SIG-M5 treated with dmso at 0.1 percent for 504 hours (cell line): ENCODE results near the gene RBM20.

Source experiments
- DNase-seq: peaks from one replicate; lab custom pipeline; 2025; ENCODE audit not compliant: unreplicated experiment; lab: John Stamatoyannopoulos, UW

Gene RBM20

DNA sequence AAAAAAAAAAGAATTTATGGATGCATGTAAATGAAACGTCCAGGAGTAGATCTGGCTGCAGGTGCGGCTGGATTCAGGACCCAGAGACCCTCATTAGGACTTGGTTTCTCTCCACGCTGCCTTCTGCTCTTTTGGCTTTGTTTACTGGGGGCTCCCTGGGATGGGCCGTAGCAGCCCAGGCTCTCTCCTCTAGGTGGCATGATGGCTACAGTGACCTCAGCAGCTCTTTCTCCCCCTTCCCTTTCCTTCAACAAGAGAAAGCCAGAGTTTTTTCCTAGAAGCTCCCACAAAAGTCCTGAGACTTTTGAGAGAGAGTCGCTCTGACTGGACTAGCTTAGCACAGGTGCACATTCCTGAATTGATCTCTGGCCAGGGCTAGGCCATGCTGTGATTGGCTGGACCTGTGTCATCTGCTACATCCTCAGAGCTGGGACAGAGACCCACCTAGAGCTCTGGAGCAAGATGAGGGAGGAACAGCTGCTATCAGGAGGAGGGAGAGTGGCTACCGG lies 159.7 kb downstream of the RBM20 start:
- peak; percentile 49 for DNase-seq

DNA sequence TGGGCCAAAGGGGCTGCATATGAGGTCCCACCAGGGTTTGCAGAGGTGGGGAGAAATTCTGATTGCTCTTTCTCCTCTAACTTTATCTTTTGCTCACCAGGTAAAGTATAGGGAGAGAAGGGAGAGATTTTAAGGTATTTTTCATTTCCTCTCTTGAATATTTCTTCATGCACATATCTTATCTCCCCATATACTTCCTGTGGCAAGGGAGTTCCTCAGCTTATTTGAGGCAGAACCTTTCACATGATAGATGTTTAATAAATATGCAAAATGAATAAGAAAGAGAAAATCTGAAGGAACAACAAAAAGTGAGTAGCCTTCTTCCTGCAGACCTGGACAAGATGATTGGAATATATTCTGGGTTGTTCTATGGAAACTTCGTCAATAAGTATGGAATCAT lies 160.2 kb downstream of the RBM20 start:
- DNase-seq, result no peak

DNA sequence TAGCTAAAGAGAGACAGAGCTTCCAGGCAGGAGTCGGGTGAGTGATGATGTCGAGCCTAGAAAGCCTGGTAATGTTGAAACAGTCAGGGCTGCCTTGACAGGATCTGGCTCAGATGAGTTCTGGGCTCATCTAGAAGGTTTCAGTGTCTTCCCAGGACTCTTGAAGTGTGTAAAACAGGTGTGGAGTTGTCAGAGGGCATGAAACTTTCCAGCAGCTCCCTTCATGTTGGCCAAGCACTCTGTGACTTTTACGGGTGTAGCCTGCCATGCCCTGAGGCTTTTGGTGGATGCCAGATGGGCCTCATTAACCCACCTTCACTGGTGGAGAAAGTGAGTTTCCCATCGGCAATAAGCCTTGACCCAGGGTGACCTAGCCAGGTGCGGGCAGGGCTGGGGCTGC lies 161.2 kb downstream of the RBM20 start:
- DNase-seq, result no peak

DNA sequence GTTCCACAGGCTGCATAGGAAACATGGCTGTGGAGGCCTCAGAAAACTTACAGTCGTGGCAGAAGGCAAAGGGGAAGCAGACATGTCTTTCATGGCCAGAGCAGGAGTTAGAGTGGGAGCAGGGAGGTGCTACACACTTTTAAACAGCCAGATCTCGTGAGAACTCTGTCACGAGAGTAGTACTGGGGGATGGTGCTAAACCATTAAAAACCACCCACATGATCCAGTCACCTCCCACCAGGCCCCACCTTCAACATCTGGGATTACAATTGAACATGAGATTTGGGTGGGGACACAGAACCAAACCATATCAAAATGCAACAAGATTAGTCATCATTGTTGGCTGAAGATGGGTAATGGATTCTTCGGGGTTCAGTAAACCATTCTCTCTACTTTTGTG lies 162.2 kb downstream of the RBM20 start:
- DNase-seq, result no peak

DNA sequence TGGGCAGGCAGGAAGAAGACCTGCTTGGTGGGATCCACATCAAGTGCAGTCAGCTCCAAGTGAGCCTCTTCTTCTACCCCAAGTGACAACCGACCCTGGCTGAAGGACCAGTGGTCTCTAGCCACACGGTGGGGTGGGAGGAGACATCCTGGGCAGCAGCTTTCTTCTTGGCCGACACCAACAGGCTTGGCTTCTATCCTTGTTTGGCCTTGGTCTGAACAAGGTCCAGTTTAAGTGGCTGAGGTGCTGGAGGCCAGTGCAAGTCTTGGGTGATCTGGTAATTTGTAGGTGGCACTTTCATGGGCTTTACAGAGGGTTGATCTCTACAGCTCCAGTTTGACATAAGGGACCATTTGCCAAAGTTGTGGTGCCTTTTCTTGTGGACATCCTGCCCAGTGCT lies 164.0 kb downstream of the RBM20 start:
- DNase-seq, result no peak

DNA sequence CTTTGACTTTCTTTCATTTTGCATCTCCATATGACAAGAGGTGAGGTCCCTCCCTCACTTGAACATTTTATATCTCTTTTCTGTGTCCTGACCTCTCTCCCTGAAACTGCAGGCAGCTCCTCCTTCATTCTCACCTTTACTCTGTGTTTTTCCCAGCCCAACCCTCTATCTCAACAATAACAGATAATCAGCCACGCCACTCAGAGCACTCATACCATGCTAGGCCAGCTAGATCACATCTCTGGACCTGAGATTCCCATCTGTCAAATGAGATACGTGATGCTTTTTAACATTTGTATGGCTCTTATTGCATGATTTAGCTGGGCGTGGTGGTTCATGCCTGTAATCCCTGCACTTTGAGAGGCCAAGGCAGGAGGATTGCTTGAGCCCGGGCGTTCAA lies 164.5 kb downstream of the RBM20 start:
- DNase-seq, result no peak

DNA sequence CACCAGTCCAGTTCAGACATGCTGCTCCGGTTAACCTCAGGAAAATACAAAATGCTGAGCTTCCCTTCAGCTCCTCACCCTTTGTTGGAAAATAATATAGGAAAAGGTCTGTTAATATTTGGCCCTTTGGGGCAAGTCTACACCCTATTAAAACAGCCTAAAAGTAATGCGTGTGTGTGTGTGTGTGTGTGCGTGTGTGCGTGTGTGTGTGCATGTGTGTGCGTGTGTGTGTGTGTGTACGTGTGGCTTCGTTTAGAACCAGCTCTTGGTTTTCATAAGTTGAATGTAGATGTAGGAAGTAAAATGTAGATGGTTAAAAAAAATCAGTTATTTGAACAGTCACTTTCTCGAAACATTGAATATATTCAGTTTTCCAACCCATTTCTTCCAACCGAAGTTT lies 166.5 kb downstream of the RBM20 start:
- no peak for DNase-seq

DNA sequence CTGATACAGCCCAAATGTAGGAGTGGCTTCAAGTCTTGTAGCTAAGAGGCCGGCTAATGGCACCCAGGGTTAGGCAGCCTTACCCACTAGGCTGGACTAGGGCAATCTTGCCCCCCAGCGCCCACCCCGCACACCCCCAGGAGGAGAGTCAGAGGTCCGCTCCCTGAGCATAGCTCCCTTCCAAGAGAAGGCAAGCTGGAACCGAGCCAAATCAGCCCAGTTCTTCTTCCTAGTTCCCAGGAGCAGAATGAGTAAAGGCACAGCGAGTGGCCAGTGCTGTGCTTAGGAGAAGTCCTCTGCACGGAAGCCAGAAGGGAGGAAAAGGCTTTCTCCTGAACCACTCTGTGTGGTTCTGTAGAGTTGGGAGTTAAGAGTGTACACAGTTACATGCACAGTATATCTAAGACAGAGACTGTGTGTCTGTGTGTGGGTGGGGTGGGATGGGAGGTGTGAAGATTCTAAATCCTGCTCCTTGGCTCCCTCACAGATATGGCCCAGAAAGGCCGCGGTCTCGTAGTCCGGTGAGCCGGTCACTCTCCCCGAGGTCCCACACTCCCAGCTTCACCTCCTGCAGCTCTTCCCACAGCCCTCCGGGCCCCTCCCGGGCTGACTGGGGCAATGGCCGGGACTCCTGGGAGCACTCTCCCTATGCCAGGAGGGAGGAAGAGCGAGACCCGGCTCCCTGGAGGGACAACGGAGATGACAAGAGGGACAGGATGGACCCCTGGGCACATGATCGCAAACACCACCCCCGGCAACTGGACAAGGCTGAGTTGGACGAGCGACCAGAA lies 167.8 kb downstream of the RBM20 start:
- no peak for DNase-seq

DNA sequence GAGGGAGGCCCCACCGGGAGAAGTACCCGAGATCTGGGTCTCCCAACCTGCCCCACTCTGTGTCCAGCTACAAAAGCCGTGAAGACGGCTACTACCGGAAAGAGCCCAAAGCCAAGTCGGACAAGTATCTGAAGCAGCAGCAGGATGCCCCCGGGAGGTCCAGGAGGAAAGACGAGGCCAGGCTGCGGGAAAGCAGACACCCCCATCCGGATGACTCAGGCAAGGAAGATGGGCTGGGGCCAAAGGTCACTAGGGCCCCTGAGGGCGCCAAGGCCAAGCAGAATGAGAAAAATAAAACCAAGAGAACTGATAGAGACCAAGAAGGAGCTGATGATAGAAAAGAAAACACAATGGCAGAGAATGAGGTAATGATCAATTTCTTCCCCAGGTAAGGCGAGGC lies 168.4 kb downstream of the RBM20 start:
- DNase-seq, result no peak

DNA sequence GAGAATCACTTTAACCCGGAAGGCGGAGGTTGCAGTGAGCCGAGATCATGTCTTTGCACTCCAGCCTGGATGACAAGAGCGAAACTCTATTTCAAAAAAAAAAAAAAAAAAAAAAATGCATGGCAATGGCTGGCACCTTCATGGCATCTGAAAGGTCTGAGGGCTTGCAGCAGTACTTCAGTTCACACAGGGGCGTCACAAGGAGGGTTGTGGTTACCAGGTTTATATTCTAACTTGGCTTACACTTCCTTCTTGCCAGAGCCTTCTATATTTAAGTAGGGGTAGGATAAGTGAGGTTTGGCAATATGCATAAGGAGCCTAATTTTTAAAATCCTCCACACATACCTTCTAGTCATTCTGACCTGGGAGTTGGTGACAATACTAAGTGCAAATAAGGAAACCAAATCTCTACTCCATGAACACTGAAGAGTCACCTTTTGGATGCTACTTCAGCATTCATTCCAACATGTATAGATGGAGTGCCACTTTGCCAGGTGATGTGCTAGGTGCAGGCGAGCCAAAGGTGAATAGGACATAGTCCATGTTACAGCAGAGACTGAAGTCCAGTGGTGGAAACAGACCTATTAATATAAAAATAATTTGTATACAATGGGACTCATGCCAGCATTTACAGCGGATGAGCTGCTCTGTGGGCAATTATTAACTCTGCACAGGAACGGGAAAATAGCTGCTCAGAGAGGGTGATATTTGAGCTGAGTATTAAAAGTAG lies 169.8 kb downstream of the RBM20 start:
- no peak for DNase-seq

DNA sequence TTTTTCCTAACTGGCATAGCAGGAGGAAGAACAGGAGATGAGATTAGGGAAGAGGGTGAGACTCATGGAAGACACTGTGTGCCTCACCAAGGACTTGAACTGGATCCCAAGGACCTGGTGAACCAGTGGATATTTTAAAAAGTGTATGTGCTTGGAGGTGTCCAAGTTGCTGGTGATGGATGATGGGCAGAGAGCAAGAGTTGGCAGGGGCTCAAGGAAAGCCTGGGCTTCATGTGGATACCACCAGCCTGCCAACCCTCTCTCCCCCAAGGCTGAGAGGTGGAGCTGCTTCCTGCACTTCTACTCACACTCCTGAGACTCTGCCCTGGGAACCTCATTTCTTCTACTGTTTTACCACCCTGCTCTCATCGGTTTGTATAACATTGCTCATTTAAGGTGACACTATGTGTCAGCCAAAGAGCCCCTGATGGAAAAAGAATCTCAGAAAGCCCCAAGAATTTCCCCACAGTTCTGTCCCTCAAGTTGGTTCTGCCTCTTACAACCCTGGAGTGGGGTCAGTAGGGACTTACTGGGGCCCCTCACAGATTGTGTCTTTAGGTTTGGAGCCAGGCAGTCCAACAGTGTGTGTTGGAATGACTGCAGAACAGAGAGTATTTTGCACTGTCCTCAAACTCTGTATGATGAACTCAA lies 171.3 kb downstream of the RBM20 start:
- DNase-seq, result no peak

DNA sequence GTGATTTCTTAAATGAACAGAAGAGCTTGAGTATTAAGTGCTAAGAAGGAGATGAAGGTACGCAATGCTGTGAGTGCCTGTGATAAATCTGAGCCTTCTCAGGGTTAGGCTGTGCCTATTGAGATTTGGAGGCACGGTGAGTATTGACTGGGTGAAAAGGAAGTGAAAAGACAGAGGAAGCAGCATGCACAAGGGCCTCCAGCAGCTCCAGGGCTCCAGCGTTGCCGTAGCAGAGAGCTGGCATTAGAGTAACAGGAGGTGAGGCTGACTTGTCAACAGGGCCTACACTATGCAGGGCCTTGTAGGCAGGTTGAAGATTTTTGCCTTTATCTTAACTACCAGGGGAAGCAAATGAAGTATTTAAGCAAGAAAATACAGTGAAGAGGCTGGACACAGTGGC lies 173.5 kb downstream of the RBM20 start:
- DNase-seq, result no peak

DNA sequence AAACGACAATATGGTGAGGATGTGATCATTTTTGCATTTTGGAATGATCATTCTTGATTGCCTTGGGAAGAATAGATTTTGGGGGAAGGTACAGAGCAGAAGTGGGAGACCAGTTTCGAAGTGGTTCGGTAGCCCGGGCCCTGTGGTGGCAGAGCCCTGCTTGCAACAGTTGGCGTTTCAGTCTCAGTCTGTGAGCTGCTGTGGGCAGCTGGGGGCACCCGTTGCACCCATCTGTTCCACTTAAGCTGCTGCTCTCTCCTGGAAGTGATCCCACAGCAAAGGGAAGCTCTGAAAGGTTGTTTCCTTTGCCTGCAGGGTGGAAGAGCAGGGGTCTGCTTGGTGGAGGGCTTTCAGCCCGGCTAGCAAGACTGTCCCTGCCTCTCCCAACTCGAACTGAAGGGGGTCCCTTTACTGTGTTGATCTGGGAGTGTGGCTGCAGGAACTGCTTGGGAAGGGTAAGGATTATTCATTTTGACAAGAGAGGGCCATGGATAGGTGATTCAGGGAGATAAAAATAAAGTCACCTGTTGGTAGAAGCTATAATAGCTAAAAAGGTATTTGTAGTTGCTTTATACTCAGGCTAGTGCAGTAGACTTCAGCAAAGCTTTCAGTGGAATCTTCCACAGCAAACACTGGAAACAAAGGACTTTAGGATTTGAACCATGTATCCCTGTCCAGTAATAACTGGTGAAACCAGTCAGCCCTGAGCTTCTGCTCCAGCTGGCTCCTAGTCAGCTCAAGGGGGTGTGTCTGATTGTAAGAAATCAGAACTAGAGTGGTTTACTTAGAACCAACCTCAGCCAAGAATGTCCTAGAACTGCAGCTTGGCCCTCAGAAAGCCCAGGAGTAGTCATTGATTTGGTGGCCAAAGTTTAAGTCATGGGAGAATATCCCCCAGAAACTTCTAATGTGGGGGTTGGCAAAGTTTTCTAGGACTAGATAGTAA lies 174.4 kb downstream of the RBM20 start:
- DNase-seq, result peak; percentile 9

DNA sequence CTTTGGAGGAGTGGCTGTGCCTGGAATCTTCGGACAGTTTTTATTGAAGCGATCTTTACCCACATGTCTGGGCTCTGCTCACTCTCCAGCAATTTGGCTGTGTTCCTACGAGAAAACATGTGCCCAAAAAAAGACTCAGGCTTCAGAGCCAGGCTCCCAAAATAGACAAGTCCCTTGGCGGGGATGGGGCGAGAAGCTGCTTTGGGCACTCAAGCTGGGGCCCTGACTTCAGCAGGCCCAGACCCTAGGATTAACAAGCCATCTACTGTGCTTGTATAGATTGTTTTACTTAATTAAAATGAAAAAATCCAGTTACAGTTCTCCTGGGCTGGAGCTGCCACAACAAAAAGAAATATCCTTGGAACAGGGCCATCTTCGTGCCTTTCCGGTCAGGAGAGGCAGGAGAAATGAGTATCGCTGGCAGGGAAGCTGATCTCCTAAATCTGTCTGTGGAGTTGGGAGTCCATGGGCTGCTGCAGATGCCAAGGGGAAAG lies 176.2 kb downstream of the RBM20 start:
- DNase-seq, result no peak

DNA sequence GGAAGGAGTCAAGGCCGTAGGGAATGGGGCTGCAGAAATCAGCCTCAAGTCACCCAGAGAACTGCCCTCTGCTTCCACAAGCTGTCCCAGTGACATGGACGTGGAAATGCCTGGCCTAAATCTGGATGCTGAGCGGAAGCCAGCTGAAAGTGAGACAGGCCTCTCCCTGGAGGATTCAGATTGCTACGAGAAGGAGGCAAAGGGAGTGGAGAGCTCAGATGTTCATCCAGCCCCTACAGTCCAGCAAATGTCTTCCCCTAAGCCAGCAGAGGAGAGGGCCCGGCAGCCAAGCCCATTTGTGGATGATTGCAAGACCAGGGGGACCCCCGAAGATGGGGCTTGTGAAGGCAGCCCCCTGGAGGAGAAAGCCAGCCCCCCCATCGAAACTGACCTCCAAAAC lies 177.4 kb downstream of the RBM20 start:
- no peak for DNase-seq

DNA sequence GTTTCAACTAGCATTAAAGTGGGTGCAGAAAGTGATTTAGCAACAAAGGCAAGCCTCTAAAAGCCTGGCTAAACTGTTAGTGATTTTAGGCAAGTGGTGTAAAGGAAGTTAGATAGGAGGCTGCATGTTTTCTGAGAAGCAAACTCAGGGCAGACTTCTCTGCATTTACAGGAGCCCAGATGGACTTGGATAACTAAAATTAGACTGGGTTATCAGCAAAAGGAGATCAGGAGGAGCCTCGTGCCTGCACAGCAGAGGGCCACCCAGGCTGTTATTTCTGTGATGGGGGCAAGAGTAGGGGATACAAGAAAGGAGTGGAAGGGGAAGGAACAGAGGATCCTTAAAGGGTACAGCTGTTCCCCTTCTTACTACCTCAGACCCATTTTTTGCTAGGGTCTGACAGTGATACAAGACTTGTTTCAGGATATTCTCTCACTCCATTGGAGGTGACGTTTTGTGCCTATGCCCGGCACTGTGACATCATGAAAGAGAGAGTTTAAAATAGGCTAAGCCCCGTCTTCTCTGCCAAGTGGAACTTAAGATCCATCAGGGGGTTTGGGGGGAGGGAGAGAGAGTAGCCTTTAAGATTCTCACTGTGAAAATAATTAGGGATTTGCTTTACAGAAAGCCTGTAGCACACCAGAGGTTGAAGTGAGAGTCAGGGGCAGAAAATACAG lies 178.0 kb downstream of the RBM20 start:
- no peak for DNase-seq

DNA sequence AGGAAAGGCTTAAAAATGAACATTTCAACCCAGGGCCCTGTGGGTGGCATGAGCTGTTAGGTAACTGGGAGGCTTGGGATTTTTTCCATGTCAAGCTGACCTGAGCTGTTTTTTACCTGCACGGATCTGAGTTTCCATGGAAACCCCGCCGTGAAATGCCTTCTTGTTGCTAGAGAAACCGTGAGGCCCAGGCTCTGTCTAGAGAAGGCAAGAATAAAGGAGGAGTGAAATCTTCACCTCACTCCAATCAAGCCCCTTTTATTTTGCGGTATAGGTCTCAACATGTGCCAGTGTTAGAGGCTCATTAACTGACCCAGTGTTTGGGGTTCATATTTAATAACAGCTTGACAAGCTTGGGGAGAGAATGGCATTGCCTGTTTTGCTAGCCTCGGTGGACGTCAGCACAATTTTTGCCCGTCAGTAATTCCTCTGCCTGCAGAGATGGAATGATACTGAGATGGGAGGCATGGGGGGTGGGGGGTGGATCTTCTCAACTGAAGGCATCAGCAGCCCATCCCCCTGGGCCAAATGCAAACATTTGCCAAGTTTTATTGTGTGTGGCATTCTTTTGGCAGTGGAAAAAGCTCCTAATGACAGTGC lies 178.7 kb downstream of the RBM20 start:
- DNase-seq, result no peak

DNA sequence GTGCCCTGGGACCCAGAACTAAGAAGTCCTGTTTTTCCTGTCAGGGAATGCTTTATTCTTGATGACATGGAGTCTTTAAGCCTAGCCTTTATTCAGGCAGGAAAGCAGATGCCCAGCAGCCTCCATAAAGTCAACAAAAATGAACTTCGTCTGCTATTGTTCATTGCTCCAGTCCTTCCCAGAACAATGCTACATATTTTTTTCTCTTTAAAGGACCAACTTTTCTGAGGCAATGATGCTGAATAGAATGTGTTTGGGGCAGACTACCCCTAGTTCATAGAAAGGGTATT lies 180.0 kb downstream of the RBM20 start:
- no peak for DNase-seq

DNA sequence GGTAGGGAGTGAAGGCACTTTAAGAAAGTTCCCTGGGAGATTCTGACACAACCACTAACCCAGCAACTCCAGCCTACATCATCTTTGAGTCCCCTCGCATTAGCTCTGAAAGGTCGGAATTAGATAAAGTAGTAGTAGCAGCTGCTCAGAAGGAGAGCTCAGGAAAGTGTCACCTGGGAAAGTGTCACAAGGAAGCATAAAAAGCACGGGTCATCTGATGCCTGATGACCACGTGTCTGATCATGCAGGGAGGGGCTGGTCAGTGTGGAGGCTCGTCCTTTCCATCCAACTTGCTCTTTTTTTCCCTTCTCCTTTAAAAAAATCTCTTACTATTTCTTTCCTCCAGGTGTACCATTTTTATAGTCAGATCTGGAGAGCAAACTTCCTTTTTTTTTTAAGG lies 180.5 kb downstream of the RBM20 start:
- DNase-seq, result no peak

DNA sequence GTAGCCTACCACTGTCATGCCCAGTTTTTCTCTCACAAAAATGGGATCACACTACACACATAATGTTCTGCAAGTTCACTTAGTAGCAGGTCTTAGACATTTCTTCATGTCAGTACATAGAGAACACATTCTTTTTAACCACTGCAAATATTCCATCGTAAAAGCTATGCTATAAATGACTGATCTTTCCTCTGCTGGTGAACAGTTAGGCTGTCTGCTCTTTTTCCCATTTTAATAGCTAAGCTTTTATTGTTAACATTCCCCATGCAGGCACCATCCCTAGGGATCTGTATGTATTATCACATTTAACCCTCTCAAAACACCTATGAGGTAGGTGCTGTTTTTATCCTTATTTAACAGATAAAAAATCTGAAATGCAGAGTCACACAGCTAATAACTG lies 181.4 kb downstream of the RBM20 start:
- DNase-seq, result no peak
